ENCODE measurements around the gene SSX2IP.

SSX2IP gene

DNA sequence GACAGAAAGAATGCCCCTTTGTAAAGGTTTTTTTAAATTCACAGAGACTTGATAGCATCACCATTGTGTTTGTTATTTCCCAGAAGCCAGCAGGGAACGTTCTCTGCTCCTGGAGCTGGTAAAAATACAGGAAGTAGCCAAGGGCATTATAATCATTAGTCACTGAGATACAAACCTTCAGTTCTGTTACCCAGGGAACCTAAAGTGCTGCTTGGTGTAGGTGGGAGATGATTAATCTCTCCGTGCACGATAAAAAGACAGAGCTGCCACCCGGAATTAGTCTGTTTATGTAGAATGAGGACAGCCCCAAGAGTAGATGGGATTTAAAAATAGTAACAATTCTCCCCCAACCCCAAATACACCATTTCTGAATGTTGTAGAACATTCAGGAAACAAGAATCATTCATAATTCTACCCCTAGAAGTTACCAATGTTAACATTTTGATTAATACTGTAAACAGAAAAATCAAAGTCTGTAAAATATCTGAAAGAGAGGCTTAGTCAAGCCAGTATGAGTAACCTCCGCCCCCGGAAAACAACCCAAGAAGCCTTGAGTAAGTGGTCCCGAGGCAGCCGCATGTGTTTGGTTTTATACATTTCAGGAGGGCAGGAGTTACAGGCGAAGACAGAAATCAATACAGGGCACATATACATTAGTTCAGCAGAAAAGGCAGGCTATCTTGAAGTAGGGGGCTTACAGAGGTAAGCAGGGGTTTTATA, 70.7 kb downstream of the SSX2IP start:
- no peak overlapping the region for H3K27ac ChIP-seq (ENCODE audit: low read depth, low read length, poor library complexity, severe bottlenecking)
- H3K9me2 ChIP-seq (ENCODE audit: low read depth, low read length) = no peaks in the 10 kb centered on the region
- TF ChIP-seq, protein P1, sequence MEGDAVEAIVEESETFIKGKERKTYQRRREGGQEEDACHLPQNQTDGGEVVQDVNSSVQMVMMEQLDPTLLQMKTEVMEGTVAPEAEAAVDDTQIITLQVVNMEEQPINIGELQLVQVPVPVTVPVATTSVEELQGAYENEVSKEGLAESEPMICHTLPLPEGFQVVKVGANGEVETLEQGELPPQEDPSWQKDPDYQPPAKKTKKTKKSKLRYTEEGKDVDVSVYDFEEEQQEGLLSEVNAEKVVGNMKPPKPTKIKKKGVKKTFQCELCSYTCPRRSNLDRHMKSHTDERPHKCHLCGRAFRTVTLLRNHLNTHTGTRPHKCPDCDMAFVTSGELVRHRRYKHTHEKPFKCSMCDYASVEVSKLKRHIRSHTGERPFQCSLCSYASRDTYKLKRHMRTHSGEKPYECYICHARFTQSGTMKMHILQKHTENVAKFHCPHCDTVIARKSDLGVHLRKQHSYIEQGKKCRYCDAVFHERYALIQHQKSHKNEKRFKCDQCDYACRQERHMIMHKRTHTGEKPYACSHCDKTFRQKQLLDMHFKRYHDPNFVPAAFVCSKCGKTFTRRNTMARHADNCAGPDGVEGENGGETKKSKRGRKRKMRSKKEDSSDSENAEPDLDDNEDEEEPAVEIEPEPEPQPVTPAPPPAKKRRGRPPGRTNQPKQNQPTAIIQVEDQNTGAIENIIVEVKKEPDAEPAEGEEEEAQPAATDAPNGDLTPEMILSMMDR (IDR thresholded peaks at IDR 0.05; ENCODE audit: low read length) = no peak
- TF ChIP-seq EZH2 (IDR thresholded peaks at IDR 0.05; ENCODE audit: borderline replicate concordance, low read length) = no peak
- H3F3A ChIP-seq (ENCODE audit: insufficient read depth, low read length) = no peaks in the 10 kb centered on the region
- H3K36me3 ChIP-seq (ENCODE audit: insufficient read depth, low read length) = no peaks in the 10 kb centered on the region
- H3K9me3 ChIP-seq (ENCODE audit: low read length) = peaks cover 1% of the 10 kb centered on the region; the same call in 1 of the 2 replicates
- H4K20me1 ChIP-seq (ENCODE audit: insufficient read depth, low read length) = no peaks in the 10 kb centered on the region
- H3K4me3 ChIP-seq (ENCODE audit: low read depth, low read length, poor library complexity, severe bottlenecking) = no peak overlapping the region
- no peak overlapping the region for H2AFZ ChIP-seq (ENCODE audit: low read length)
- no peaks in the 10 kb centered on the region for H3K79me2 ChIP-seq (ENCODE audit: insufficient read depth, low read length)
- H3K27me3 ChIP-seq (ENCODE audit: insufficient read depth, low read length) = 0 out of 2 replicates have a peak, but pooled peaks cover 4% of the 10 kb centered on the region
- H3K4me2 ChIP-seq (ENCODE audit: low read length) = no peak overlapping the region
- H3K4me1 ChIP-seq (ENCODE audit: insufficient read depth, low read length, severe bottlenecking) = peaks cover 16% of the 10 kb centered on the region
- H3K9ac ChIP-seq (ENCODE audit: low read length) = no peak overlapping the region

DNA sequence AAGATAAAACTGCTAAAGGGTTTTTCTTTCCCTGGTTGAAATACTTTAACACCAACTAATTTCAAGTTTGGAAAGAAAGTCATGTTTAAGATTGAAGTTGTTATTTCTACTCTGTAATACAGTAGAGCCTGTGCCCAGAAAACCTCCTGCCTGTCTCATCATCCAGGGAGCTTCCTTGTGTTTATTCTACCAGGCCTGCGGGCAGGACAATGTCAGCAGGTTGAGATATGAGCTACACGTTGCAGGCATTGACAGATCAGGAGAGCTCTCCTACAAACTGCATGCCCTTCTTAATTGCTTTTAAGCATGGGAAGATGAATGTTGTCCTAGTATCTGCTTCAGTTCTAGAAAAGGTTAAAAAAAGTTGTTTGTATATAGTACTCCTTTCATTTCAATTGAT, 72.9 kb downstream of the SSX2IP start:
- Histone ChIP-seq H3K9me3 (ENCODE audit: low read length) (peaks cover 14% of the 10 kb centered on the region), H3K9me2 (ENCODE audit: low read depth, low read length) (no peaks in the 10 kb centered on the region), H3K27me3 (ENCODE audit: insufficient read depth, low read length) (0 out of 2 replicates have a peak, but pooled peaks cover 4% of the 10 kb centered on the region), H3K9ac (ENCODE audit: low read length) (no peak overlapping the region), H3K36me3 (ENCODE audit: insufficient read depth, low read length) (no peaks in the 10 kb centered on the region; the same call in 1 of the 2 replicates), H2AFZ (ENCODE audit: low read length) (no peak overlapping the region), H3K4me3 (ENCODE audit: low read depth, low read length, poor library complexity, severe bottlenecking) (no peak overlapping the region), H3K79me2 (ENCODE audit: insufficient read depth, low read length) (no peaks in the 10 kb centered on the region), H4K20me1 (ENCODE audit: insufficient read depth, low read length) (no peaks in the 10 kb centered on the region), H3K4me2 (ENCODE audit: low read length) (no peak overlapping the region), H3K4me1 (ENCODE audit: insufficient read depth, low read length, severe bottlenecking) (peaks cover 16% of the 10 kb centered on the region), H3K27ac (ENCODE audit: low read depth, low read length, poor library complexity, severe bottlenecking) (no peak overlapping the region), H3F3A (ENCODE audit: insufficient read depth, low read length) (no peaks in the 10 kb centered on the region)
- TF ChIP-seq, protein P1 (IDR thresholded peaks at IDR 0.05; ENCODE audit: low read length) = no peak
- no peak for TF ChIP-seq EZH2 (IDR thresholded peaks at IDR 0.05; ENCODE audit: borderline replicate concordance, low read length)

DNA sequence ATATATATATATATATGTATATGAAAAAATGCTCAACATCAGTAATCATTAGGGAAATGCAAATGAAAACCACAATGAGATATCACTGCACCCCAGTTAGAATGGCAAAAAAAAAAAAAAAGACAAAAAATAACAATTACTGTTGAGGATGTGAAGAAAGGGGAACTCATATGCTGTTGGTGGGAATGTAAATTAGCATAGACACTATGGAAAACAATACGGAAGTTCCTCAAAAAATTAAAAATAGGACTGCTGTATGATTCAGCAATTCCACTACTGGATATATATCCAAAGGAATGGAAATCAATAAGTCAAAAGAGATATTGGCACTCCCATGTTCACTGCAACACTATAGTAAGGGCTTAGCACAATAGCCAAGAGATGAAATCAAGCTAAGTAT, 74.5 kb downstream of the SSX2IP start:
- no peak overlapping the region for H3K9ac ChIP-seq (ENCODE audit: low read length)
- H3K9me3 ChIP-seq (ENCODE audit: low read length) = peaks cover 14% of the 10 kb centered on the region
- no peak overlapping the region for H3K4me2 ChIP-seq (ENCODE audit: low read length)
- H3K9me2 ChIP-seq (ENCODE audit: low read depth, low read length) = no peaks in the 10 kb centered on the region
- 0 out of 2 replicates have a peak, but pooled peaks cover 4% of the 10 kb centered on the region for H3K27me3 ChIP-seq (ENCODE audit: insufficient read depth, low read length)
- TF ChIP-seq, protein P1 (IDR thresholded peaks at IDR 0.05; ENCODE audit: low read length) = no peak
- TF ChIP-seq EZH2 (IDR thresholded peaks at IDR 0.05; ENCODE audit: borderline replicate concordance, low read length) = no peak
- no peak overlapping the region for H2AFZ ChIP-seq (ENCODE audit: low read length)
- no peak overlapping the region for H3K27ac ChIP-seq (ENCODE audit: low read depth, low read length, poor library complexity, severe bottlenecking)
- no peaks in the 10 kb centered on the region for H4K20me1 ChIP-seq (ENCODE audit: insufficient read depth, low read length)
- H3F3A ChIP-seq (ENCODE audit: insufficient read depth, low read length) = no peaks in the 10 kb centered on the region
- no peaks in the 10 kb centered on the region for H3K79me2 ChIP-seq (ENCODE audit: insufficient read depth, low read length)
- no peaks in the 10 kb centered on the region; the same call in 1 of the 2 replicates for H3K36me3 ChIP-seq (ENCODE audit: insufficient read depth, low read length)
- H3K4me3 ChIP-seq (ENCODE audit: low read depth, low read length, poor library complexity, severe bottlenecking) = no peak overlapping the region
- peaks cover 10% of the 10 kb centered on the region for H3K4me1 ChIP-seq (ENCODE audit: insufficient read depth, low read length, severe bottlenecking)
